Left ventricle myocardium inferior (tissue), 1 donor: ENCODE data around the gene ZNF24. TPM values are rescaled to one million over a fixed set of nuclear protein-coding genes. Genes with fewer than 3 reads are reported as not detected.

ENCODE experiments used
- DNase-seq: peaks from one replicate; pipeline ENCODE4 v3.0.0-alpha.2; 2020
- H3K27ac ChIP-seq: fragments of 200-600 bp; replicated peaks from 2 replicates; pipeline ENCODE4 v1.8.0; 2021
- H3K27me3 ChIP-seq: fragments of 200-600 bp; 2 replicates; pipeline ENCODE4 v1.8.0; 2021; ENCODE audit warnings: low read depth
- H3K36me3 ChIP-seq: fragments of 200-600 bp; 2 replicates; pipeline ENCODE4 v1.8.0; 2021
- H3K4me1 ChIP-seq: fragments of 200-600 bp; 2 replicates; pipeline ENCODE4 v1.8.0; 2021
- H3K4me3 ChIP-seq: fragments of 200-600 bp; 2 replicates; pipeline ENCODE4 v1.8.0; 2021; ENCODE audit warnings: mild to moderate bottlenecking, moderate library complexity
- H3K9me3 ChIP-seq: fragments of 200-600 bp; replicated peaks from 2 replicates; pipeline ENCODE4 v1.8.0; 2021
- intact Hi-C: fragments of 100-400 bp; cut with micrococcal nuclease; formaldehyde crosslinking; loops from one replicate; pipeline ENCODE4 v1.11.0; 2022
- total RNA-seq: library from RNA; stranded (reverse); fragmentation: NEBNext Ultra II Directional; extraction: Animal tissue kit (Norgen Biotek cat#: 25700); gene quantifications from one replicate; pipeline ENCODE4 v1.2.1, GENCODE V29; 2021
- TF ChIP-seq, protein P1 (sequence below): fragments of 200-600 bp; IDR thresholded peaks from 2 replicates; pipeline ENCODE4 v1.8.0; 2021; ENCODE audit warnings: antibody characterized with exemption, mild to moderate bottlenecking, borderline replicate concordance
- donor health status: DM: no; HTN: yes; CAD: no; lungs with severe emphysema.

Gene ZNF24
- total RNA-seq, 1 donor from 2014 or later = 44.5 TPM

DNA sequence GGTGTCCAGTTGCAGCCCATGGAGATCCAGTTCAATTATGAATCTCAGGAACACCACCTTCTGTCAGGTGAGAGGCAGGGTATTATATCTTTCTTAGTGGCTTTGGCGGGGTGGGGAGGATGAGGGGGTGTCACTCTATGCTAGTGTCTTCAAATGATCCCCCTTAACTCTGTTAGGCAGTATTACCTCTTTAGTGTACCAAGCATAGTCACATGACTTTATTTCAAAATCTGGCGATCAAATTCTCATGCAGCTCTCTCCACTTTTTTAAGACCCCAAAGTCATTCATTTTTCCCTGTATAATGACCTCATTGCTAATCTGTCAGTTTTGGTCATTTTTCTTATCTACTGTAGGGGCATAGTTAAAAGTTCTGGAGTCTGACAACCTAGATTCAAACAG is 53.1 kb downstream of the ZNF24 start:
- DNase-seq = no peak
- peaks cover 26% of the 10 kb centered on the region for H3K36me3 ChIP-seq
- peak overlapping the region; percentile 84 for H3K4me3 ChIP-seq
- H3K9me3 ChIP-seq = no peaks in the 10 kb centered on the region
- TF ChIP-seq, protein P1, sequence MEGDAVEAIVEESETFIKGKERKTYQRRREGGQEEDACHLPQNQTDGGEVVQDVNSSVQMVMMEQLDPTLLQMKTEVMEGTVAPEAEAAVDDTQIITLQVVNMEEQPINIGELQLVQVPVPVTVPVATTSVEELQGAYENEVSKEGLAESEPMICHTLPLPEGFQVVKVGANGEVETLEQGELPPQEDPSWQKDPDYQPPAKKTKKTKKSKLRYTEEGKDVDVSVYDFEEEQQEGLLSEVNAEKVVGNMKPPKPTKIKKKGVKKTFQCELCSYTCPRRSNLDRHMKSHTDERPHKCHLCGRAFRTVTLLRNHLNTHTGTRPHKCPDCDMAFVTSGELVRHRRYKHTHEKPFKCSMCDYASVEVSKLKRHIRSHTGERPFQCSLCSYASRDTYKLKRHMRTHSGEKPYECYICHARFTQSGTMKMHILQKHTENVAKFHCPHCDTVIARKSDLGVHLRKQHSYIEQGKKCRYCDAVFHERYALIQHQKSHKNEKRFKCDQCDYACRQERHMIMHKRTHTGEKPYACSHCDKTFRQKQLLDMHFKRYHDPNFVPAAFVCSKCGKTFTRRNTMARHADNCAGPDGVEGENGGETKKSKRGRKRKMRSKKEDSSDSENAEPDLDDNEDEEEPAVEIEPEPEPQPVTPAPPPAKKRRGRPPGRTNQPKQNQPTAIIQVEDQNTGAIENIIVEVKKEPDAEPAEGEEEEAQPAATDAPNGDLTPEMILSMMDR = no peak
- intact Hi-C loops = no loop called here
- peaks cover 62% of the 10 kb centered on the region for H3K4me1 ChIP-seq
- no peaks in the 10 kb centered on the region for H3K27me3 ChIP-seq
- no peak overlapping the region for H3K27ac ChIP-seq

DNA sequence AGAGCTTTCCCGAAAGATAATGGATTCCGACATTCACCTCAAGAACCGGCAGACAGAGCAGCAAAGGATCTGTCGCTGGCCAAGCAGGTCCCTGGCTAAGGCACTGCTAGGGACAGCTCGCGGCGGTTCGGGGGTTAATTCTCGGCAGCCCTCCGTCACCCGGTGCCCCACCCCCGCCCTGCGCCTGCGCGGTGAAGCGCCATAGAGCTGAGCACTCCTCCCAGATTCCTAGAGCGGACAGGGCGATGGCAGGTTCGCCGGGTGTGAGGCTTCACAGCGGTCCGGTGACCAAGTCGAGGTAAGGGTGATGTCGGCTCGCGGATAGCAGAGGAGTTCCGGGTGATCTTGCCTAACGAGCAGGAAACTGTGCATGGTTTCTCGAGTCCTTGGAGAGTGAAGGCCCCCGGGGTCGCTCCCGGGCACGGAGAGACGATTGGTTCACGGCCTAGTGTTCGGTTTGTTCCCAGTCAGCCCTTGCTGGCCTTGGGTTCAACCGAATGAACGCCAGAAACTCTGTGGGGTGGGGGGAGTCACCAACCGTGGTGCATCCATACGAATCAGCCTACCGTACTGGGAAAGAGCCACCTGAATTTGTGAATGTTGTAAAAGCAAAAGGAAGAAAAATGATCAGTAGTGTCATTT is 54.0 kb downstream of the ZNF24 start, which contains the start of gene ZSCAN30:
ZSCAN30 (minus strand) TSS at position 136 of the 642 bp plus-strand sequence. CDS start 25,877 bp downstream, outside the sequence.
- peak; percentile 96 for DNase-seq
- TF ChIP-seq, protein P1 = no peak
- peak within 1 kb of the TSS; percentile 84 for H3K4me3 ChIP-seq
- H3K27ac ChIP-seq = peak within 1 kb of the TSS; percentile 87
- intact Hi-C loops = no loop called here
- peaks cover 18% of the 10 kb centered on the region for H3K36me3 ChIP-seq
- H3K4me1 ChIP-seq = peaks cover 54% of the 10 kb centered on the region
- no peaks in the 10 kb centered on the region for H3K27me3 ChIP-seq
- H3K9me3 ChIP-seq = peaks cover 7% of the 10 kb centered on the region

DNA sequence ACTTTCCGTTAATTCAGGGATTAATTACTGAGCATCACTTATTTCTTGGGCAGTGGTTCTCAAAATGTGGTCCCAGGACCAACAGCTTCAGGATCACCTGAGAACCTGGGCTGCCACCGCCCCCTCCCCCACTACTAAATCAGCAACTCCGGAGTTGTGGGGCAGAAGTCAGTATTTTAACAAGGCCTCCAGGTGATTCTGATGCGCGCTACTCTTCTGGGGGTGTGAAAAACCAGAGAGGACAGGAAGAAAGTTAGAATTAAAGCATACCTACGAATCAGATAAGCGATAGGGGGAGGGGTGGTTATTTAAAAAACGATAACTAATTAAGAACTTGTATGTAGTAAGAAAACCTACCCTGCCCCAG is 54.5 kb downstream of the ZNF24 start:
- no peak for DNase-seq
- peak overlapping the region; percentile 84 for H3K4me3 ChIP-seq
- intact Hi-C loops = no loop called here

DNA sequence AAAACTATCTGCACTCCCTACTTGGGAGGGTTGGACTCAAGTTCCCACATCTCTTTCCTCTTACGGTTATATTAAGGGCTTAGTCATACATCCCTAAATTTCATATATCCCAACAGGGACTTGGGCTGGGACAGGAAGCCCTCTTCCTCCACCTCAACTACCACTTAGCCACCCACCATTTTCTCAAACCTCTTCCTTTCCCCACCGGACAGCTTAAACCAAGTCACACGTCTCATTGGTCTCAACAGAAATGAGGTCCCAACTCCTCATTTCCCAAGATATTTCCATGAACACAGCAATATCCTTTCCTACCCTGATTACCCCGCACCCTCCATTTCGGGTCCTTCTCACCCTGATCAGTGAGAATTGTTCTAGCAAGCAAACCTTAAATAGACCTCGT is 54.9 kb downstream of the ZNF24 start:
- H3K36me3 ChIP-seq = peaks cover 10% of the 10 kb centered on the region
- no peaks in the 10 kb centered on the region for H3K27me3 ChIP-seq
- peak overlapping the region; percentile 87 for H3K27ac ChIP-seq
- DNase-seq = no peak
- peaks cover 56% of the 10 kb centered on the region for H3K4me1 ChIP-seq
- H3K9me3 ChIP-seq = peaks cover 8% of the 10 kb centered on the region
- intact Hi-C loops = no loop called here
- TF ChIP-seq, protein P1 = no peak
- H3K4me3 ChIP-seq = peak overlapping the region; percentile 84

More for the DNA sequence above, 54.5 kb downstream of the ZNF24 start:
- Histone ChIP-seq H3K9me3 (peaks cover 8% of the 10 kb centered on the region), H3K27ac (peak overlapping the region; percentile 87), H3K36me3 (peaks cover 13% of the 10 kb centered on the region), H3K4me1 (peaks cover 52% of the 10 kb centered on the region), H3K27me3 (no peaks in the 10 kb centered on the region)
- TF ChIP-seq, protein P1 = no peak

DNA sequence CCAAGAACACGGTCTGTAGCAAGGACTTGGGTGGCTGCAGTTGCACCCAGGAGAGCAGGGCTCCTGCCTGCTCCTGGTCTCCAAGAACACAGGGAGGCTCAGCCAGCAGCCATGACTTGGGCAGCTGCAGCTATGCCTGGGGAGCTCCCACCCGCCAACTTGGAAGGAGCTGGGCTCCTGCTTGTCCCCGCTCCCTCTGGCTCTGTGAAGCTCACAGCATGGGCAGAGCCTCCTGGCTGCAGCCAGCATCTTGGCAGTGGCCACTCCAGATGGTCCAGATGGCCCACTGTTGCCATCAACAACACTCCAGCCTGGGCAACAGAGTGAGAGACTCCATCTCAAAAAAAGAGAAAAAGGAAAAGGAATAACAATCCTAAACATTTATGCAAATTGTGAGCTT is 59.4 kb downstream of the ZNF24 start:
- DNase-seq = no peak
- no peak overlapping the region for H3K4me3 ChIP-seq
- H3K4me1 ChIP-seq = peaks cover 56% of the 10 kb centered on the region
- no peaks in the 10 kb centered on the region for H3K27me3 ChIP-seq
- H3K27ac ChIP-seq = no peak overlapping the region
- intact Hi-C loops = no loop called here
- peaks cover 10% of the 10 kb centered on the region for H3K36me3 ChIP-seq
- H3K9me3 ChIP-seq = peaks cover 8% of the 10 kb centered on the region
- TF ChIP-seq, protein P1 = no peak
